ENCODE measurements around the gene TMEM253.
A peak's percentile ranks its signal among the peaks of the same experiment; 100 is the strongest.

GRCh38 chr14:21090194-21090939 is 10.5 kb upstream of the TMEM253 start:
- TF ChIP-seq PKNOX1 (IDR thresholded peaks at IDR 0.05) (no peak), KLF16 (IDR thresholded peaks at IDR 0.05) (no peak), YY1 (IDR thresholded peaks at IDR 0.05; ENCODE audit: borderline replicate concordance in 1 of 3, control insufficient read depth in 1 of 3, extremely low read depth in 1 of 3, insufficient read depth in 3 of 3, insufficient read length in 1 of 3, insufficient replicate concordance in 2 of 3, low read depth in 1 of 3, low read length in 2 of 3) (no peak), MCM2 (IDR thresholded peaks at IDR 0.05; ENCODE audit: low read depth) (no peak), TCF7 (IDR thresholded peaks at IDR 0.05; ENCODE audit: borderline replicate concordance) (no peak), SIN3A (IDR thresholded peaks at IDR 0.05; ENCODE audit: borderline replicate concordance in 2 of 2, control insufficient read depth in 1 of 2, low read depth in 2 of 2, low read length in 2 of 2) (no peak), EZH2 (IDR thresholded peaks at IDR 0.05; ENCODE audit: borderline replicate concordance, low read depth, low read length) (no peak), CXXC5 (CRISPR knock-in tag; IDR thresholded peaks at IDR 0.05) (no peak), ZNF146 (CRISPR knock-in tag; IDR thresholded peaks at IDR 0.05; ENCODE audit: unreplicated experiment) (no peak), ZNF212 (CRISPR knock-in tag; IDR thresholded peaks at IDR 0.05) (no peak), NRF1 (conservative IDR thresholded peaks at IDR 0.05 in 1 of 2, IDR thresholded peaks at IDR 0.05 in 1 of 2) (no peak), RNF2 (IDR thresholded peaks at IDR 0.05) (no peak)
- TF ChIP-seq, protein P1, sequence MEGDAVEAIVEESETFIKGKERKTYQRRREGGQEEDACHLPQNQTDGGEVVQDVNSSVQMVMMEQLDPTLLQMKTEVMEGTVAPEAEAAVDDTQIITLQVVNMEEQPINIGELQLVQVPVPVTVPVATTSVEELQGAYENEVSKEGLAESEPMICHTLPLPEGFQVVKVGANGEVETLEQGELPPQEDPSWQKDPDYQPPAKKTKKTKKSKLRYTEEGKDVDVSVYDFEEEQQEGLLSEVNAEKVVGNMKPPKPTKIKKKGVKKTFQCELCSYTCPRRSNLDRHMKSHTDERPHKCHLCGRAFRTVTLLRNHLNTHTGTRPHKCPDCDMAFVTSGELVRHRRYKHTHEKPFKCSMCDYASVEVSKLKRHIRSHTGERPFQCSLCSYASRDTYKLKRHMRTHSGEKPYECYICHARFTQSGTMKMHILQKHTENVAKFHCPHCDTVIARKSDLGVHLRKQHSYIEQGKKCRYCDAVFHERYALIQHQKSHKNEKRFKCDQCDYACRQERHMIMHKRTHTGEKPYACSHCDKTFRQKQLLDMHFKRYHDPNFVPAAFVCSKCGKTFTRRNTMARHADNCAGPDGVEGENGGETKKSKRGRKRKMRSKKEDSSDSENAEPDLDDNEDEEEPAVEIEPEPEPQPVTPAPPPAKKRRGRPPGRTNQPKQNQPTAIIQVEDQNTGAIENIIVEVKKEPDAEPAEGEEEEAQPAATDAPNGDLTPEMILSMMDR (IDR thresholded peaks at IDR 0.05 in 2 of 3, conservative IDR thresholded peaks at IDR 0.05 in 1 of 3; ENCODE audit: insufficient read depth in 2 of 3, low read depth in 1 of 3, low read length in 3 of 3): peak; percentile 34 to 55 (median 36)

Data from K562 (cell line).